Calu3 (cell line): ENCODE data around the gene ELL2. TPM values are rescaled to one million over a fixed set of nuclear protein-coding genes. Genes with fewer than 3 reads are reported as not detected.

Experiments
- BruUV-seq: library from RNA; stranded (reverse); fragments of 400-500 nt; replicated peaks from 2 replicates; lab custom pipeline; 2021; lab: Mats Ljungman, UMichigan
- CTCF ChIA-PET: fragments of 300-600 bp; sonication (Branson Sonifier 250); formaldehyde crosslinking; loops from one replicate; lab custom pipeline; 2022; ENCODE audit warnings: antibody characterized with exemption; lab: Charles Lee
- DNase-seq: peaks from one replicate; pipeline ENCODE4 v3.0.0; 2022
- H3K27ac Mint-ChIP-seq: one replicate; pipeline ENCODE4 v1.8.0; 2022; ENCODE audit warnings: mixed read lengths; ENCODE audit not compliant: unreplicated experiment
- H3K27me3 Mint-ChIP-seq: one replicate; pipeline ENCODE4 v1.8.0; 2022; ENCODE audit warnings: mixed read lengths; ENCODE audit not compliant: unreplicated experiment
- H3K36me3 Mint-ChIP-seq: one replicate; pipeline ENCODE4 v1.8.0; 2022; ENCODE audit warnings: mild to moderate bottlenecking, moderate library complexity, mixed read lengths; ENCODE audit not compliant: insufficient read depth, unreplicated experiment
- H3K4me1 Mint-ChIP-seq: one replicate; pipeline ENCODE4 v1.8.0; 2022; ENCODE audit warnings: mild to moderate bottlenecking, low read depth, mixed read lengths; ENCODE audit not compliant: unreplicated experiment
- H3K4me3 Mint-ChIP-seq: one replicate; pipeline ENCODE4 v1.8.0; 2022; ENCODE audit warnings: mild to moderate bottlenecking, low read depth, moderate library complexity, mixed read lengths; ENCODE audit not compliant: unreplicated experiment
- H3K9me3 Mint-ChIP-seq: one replicate; pipeline ENCODE4 v1.8.0; 2022; ENCODE audit warnings: low read depth, mixed read lengths; ENCODE audit not compliant: unreplicated experiment
- intact Hi-C: fragments of 100-400 bp; cut with micrococcal nuclease; formaldehyde crosslinking; loops from one replicate; pipeline ENCODE4 v1.10.0; 2022; ENCODE audit not compliant: unreplicated experiment
- total RNA-seq: library from RNA; stranded (reverse); gene quantifications from 2 replicates; pipeline ENCODE4 v1.2.3, GENCODE V29; 2022
- TF ChIP-seq, protein P1 (sequence below): fragments of 200-600 bp; IDR thresholded peaks from one replicate; pipeline ENCODE4 v1.8.0; 2022; ENCODE audit warnings: antibody characterized with exemption; ENCODE audit not compliant: unreplicated experiment

The ELL2 gene
- total RNA-seq, 1 experiment from 2014 or later, result 57.7 TPM

DNA sequence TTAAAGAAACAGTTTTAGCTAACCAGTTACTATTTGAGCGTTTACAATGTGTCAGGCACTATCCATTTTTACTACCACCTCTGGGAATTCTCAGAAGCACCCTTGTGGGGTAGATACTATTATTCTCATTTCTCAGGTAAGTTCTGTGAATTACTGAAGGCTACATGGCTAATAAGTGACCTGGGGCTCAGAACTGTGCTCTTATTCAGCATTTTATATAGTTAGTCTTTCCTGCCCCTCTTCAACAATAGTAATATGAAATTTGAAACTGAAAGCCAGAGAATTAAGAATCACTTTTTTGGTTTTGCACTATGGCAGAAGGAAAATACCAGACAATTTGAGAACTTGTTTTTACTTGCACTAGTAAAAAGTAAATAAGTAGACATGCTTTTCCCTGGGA is 11.8 kb downstream of the ELL2 start:
- BruUV-seq, result no TSS peak
- Mint-ChIP-seq H3K27me3 (no peaks in the 10 kb centered on the region), H3K9me3 (peaks cover 3% of the 10 kb centered on the region), H3K36me3 (peaks cover 5% of the 10 kb centered on the region), H3K4me1 (peaks cover 46% of the 10 kb centered on the region), H3K27ac (no peak overlapping the region), H3K4me3 (no peak overlapping the region)
- DNase-seq, result no peak
- CTCF ChIA-PET, result interaction anchor here (0.6 kb wide), 1 partner anchor 382 kb away, joined by 3 read pairs; no protein-coding TSS in a partner anchor
- TF ChIP-seq, protein P1, sequence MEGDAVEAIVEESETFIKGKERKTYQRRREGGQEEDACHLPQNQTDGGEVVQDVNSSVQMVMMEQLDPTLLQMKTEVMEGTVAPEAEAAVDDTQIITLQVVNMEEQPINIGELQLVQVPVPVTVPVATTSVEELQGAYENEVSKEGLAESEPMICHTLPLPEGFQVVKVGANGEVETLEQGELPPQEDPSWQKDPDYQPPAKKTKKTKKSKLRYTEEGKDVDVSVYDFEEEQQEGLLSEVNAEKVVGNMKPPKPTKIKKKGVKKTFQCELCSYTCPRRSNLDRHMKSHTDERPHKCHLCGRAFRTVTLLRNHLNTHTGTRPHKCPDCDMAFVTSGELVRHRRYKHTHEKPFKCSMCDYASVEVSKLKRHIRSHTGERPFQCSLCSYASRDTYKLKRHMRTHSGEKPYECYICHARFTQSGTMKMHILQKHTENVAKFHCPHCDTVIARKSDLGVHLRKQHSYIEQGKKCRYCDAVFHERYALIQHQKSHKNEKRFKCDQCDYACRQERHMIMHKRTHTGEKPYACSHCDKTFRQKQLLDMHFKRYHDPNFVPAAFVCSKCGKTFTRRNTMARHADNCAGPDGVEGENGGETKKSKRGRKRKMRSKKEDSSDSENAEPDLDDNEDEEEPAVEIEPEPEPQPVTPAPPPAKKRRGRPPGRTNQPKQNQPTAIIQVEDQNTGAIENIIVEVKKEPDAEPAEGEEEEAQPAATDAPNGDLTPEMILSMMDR, result no peak
- intact Hi-C loops, result no loop called here

DNA sequence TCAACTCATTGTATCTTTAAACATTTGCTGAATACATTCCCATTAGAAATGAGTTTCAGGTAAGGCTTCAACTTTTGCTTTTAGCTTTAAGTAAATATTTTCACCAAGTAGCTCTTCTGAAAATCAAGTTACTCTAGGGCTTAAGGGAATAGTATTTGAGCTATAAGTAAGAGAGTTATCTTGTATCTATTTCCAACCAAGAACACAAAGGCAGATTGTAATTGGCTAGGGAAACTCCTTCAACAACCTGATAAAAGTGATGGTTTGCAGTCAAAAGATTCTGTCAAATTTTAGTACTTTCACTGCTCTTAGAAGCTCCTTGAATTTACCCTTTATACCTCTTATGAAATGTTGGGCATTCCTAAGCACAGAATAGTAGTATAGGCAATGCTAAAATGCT is 13.0 kb downstream of the ELL2 start:
- Mint-ChIP-seq H3K4me3 (no peak overlapping the region), H3K36me3 (peaks cover 5% of the 10 kb centered on the region), H3K9me3 (peaks cover 3% of the 10 kb centered on the region), H3K27me3 (no peaks in the 10 kb centered on the region), H3K4me1 (peaks cover 39% of the 10 kb centered on the region), H3K27ac (no peak overlapping the region)
- CTCF ChIA-PET, result interaction anchor here (0.5 to 0.7 kb wide), 2 partner anchors 36 to 60 kb away, joined by 3 to 5 read pairs; no protein-coding TSS in a partner anchor
- no TSS peak for BruUV-seq
- TF ChIP-seq, protein P1, result no peak
- intact Hi-C loops, result no loop called here
- DNase-seq, result no peak

DNA sequence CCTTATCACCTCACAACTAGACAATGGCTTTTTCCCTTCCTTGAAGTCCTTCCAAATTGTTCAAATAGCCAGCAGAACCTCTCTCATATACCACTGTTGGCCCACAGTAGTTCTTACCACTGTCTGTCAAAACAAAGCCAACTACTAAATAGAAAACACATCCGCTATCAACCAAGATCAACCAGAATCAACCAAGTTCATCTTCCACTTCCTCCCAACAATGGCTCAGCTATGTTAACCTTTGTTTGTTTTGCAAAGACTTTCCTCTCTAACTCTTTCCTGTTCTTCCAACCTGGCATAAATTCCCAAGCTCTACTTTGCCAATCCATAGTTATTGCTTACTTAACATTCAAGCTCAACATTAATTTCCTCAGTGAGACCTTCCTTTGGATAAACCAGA is 15.2 kb downstream of the ELL2 start:
- TF ChIP-seq, protein P1, result no peak
- BruUV-seq, result no TSS peak
- Mint-ChIP-seq H3K9me3 (no peaks in the 10 kb centered on the region), H3K4me1 (peaks cover 25% of the 10 kb centered on the region), H3K36me3 (no peaks in the 10 kb centered on the region), H3K27me3 (no peaks in the 10 kb centered on the region), H3K27ac (no peak overlapping the region), H3K4me3 (no peak overlapping the region)
- CTCF ChIA-PET, result interaction anchor here (1.3 kb wide), 1 partner anchor 16 kb away, joined by 3 read pairs; no protein-coding TSS in a partner anchor
- no peak for DNase-seq
- intact Hi-C loops, result no loop called here

DNA sequence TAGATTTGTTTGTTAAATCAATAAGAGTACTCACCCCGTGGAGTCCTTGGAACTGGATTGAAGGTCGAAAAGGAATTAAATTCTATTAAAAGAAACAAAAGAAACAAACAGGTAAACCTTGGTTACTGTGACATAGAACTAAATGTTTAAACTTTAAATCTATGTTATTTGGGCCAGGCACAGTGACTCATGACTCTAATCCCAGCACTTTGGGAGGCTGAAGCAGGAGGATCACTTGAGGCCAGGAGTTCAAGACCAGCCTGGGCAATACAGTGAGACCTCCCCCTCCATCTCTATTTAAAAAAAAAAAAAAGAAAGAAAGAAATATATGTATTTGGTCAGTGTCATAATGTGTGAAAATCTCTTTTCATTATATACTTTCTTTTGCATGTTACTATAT is 18.7 kb downstream of the ELL2 start:
- Mint-ChIP-seq H3K36me3 (no peaks in the 10 kb centered on the region), H3K4me1 (peaks cover 25% of the 10 kb centered on the region), H3K9me3 (no peaks in the 10 kb centered on the region), H3K27me3 (no peaks in the 10 kb centered on the region), H3K27ac (no peak overlapping the region), H3K4me3 (no peak overlapping the region)
- no peak for DNase-seq
- intact Hi-C loops, result no loop called here
- TF ChIP-seq, protein P1, result no peak
- CTCF ChIA-PET, result interaction anchor here (0.8 kb wide), 1 partner anchor 11 kb away, joined by 4 read pairs; no protein-coding TSS in a partner anchor
- no TSS peak for BruUV-seq
